Spleen (tissue), 7 donors: ENCODE results near the gene SCUBE2.

Experiments
- POLR2A ChIP-seq, 3 donors: fragments of 450-650 bp; IDR thresholded peaks; one replicate each; pipeline ENCODE4 v1.5.1; 2017; ENCODE audit warnings: antibody characterized with exemption in 3 of 3, mild to moderate bottlenecking in 1 of 3
- TF ChIP-seq, protein P1 (sequence below), 11 experiments: fragments of 200-600 bp in 7 of 11; fragments of 450-650 bp in 4 of 11; sonication (generic) in 4 of 11; IDR thresholded peaks in 8 of 11; conservative IDR thresholded peaks in 3 of 11; 1 replicate in 7 of 11; 2 replicates in 4 of 11; pipeline versions ENCODE4 v1.4.0 to v1.8.0; 2016 to 2021; ENCODE audit warnings: antibody characterized with exemption in 11 of 11, inconsistent platforms in 4 of 11, mild to moderate bottlenecking in 1 of 11
- donor health status: DM: no; HTN: no; CAD: no; lungs with moderate emphysema.
- donor health status: DM: no; HTN: no; CAD: no.
- donor health status: DM: no; HTN: no; CAD: no.

- TF ChIP-seq, protein P1, sequence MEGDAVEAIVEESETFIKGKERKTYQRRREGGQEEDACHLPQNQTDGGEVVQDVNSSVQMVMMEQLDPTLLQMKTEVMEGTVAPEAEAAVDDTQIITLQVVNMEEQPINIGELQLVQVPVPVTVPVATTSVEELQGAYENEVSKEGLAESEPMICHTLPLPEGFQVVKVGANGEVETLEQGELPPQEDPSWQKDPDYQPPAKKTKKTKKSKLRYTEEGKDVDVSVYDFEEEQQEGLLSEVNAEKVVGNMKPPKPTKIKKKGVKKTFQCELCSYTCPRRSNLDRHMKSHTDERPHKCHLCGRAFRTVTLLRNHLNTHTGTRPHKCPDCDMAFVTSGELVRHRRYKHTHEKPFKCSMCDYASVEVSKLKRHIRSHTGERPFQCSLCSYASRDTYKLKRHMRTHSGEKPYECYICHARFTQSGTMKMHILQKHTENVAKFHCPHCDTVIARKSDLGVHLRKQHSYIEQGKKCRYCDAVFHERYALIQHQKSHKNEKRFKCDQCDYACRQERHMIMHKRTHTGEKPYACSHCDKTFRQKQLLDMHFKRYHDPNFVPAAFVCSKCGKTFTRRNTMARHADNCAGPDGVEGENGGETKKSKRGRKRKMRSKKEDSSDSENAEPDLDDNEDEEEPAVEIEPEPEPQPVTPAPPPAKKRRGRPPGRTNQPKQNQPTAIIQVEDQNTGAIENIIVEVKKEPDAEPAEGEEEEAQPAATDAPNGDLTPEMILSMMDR (IDR thresholded peaks at IDR 0.05 in 8 of 11, conservative IDR thresholded peaks at IDR 0.05 in 3 of 11): no peak
- TF ChIP-seq POLR2A (IDR thresholded peaks at IDR 0.05): no peak
These were observed 3.0 kb upstream of the SCUBE2 start for GRCh38 chr11:9094420-9094819.
